HG02943 (cell line): ENCODE results near the gene ADAM30.

Experiments used
- ATAC-seq: cut with Tn5 transposase; IDR thresholded peaks from one replicate; pipeline ENCODE4 v1.9.1; 2021; ENCODE audit warnings: mild to moderate bottlenecking, low read depth, moderate library complexity; ENCODE audit not compliant: unreplicated experiment

The ADAM30 gene

DNA sequence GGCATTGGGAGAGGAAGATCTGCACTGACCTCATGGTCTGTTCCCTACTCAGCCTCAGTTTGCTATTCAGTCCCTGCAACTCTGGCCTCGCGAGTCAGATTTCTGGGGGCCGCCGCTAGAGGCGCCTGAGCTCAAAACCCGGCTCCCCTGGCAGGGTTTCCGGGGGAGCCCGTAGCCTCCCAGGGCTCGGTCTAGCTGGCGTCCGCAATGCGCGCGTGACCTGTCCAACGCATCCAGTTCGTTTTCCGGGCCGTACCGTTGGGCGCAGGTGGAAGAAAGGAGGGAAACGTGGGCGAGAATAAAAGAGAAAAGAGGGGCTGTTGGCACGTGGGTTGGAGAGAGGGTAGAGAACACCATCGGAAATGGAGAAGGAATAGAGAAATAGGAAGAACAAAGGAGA, at the start of gene ADAM30:
TSS of gene ADAM30 (minus strand) at position 213 of the 400 bp plus-strand sequence. CDS start at position 34, 179 bp downstream.
- no peak for ATAC-seq

DNA sequence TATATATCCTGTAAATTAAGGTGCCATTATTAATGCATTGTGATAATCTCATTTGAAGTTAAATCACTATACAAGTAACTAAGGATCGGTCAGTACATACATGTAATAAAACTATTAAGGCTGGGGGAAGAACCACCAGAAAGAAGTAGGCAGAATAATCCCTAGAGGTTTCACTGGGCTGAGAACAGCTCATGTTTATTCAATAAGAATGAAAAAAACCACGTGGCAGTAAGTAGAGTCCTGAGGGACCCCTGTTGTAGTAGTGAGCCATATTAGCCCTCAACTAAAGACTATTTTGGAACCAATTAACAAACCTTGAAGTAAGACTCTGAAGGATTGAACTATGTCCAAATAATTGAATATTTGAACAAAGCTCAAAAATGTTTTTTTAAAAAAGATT, 46.9 kb upstream of the ADAM30 start:
- ATAC-seq = no peak

DNA sequence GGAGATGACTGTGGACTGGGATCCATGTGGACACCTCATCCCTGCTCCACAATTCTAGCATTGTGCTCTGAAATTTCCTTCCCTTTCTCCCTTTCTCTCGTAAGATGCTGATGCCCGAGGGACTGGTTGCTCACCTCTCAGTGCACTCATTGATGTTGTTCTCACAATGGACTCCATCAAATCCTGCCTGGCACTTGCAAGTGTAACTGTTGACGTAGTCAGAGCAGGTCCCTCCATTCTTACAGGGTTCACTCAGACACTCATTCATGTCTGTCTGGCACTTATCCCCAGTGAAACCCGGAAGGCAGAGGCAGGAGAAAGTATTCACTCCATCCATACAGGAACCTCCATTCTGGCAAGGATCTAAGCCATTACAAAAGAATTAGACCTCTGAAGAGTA, 45.1 kb upstream of the ADAM30 start:
- no peak for ATAC-seq

- no peak for ATAC-seq
Measured at GRCh38 chr1:119940697-119941096, 44.4 kb upstream of the ADAM30 start.

GRCh38 chr1:119937198-119937597, 40.9 kb upstream of the ADAM30 start:
- ATAC-seq = no peak

GRCh38 chr1:119935915-119936314, 39.6 kb upstream of the ADAM30 start:
- no peak for ATAC-seq

DNA sequence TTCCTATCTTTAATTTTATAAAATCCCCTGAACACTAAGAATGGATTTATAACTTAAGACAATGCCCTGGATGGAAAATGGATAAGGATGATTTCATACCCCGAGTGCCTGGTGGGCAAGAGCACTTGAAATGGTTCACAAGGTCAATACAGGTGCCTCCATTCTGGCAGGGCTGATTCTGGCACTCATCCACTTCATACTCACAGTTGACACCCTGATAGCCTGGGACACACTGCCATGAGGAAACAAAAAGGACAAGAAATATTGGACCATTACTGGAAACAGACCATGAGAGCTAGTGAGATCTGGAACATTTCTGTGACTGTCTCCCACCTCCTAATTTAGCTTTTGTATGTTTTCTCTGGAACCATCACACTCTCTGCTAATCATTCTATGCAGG, 39.1 kb upstream of the ADAM30 start:
- ATAC-seq = no peak

DNA sequence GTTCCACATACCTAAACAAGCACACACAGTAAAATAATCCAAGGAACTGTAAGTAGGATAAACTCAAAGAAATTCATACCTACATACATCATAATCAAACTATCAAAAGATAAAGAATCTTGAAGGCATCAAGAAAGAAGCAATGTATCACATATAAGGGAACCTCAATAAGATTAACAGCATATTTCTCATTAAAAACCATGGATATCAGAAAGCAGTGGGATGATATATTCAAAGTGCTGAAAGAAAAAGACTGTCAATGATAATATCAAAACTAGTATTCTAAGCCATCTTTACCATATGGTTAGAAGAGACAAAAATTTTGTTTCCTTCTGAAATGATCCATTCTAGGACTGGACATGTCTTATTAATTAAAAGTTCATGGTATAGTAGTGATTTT, 37.1 kb upstream of the ADAM30 start:
- ATAC-seq = no peak

GRCh38 chr1:119929643-119930315, 33.5 kb upstream of the ADAM30 start:
- no peak for ATAC-seq

DNA sequence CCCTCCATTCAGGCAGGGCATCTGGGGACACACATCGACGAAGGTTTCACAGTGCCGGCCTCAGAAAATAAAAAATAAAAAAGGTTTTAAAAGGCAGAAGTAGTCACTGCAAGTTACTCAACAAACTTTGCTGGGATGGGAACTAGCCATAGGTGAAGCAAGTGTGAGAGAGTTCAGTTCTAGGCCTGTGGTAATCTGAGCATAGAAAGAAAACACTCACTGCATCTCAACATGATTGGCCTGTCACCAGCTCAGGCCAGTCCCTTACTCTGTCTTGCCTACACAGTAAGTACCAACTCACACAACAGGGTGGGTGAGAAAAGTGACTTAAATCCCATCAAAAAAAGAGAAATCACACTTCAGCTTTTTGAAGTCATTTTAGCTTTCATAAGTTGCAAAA, 30.2 kb upstream of the ADAM30 start:
- no peak for ATAC-seq

DNA sequence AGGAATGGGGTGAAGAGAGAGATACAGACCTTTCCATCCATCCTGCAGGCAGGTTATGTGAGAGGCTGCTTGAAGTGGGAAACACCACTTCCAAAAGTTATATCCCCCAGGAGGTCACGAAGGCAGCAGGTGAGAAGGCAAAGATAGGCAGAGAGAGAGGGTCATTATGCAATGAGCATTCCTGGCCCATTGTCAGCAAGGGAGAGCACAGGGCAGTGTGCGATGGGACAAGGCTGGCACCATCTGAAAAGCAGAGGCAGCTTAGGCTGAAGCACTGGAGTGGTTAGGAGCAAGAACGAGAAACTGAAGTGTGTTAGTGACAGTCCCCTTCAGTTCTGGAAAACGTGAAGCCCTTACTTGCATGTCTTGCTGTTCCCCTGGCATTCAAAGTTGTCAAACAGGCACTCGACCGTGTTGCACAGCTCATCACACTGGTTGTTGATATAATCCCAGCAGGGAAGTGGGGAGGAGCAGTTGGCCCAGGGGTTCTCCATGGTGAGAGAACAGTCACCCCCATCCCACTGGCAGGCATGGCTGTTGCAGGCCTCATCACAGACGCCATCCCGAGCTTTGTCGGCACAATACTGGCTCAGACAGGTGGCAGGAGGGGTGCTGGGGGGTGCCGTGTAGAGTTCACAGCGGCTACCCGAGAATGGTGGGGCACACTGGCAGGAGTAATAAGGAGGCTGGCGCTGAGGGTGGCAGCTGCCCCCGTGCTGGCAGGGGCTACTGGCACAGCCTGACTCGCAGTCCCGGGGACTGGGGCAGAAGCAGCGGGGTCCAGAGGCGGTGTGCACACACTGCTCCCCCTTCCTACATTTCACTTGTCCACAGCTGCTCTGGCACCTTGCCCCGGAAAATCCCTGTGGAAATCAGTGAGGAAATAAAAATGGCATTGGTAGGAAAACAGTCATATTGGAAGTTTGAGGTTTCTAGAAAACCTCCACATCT, 28.9 kb upstream of the ADAM30 start:
- no peak for ATAC-seq

DNA sequence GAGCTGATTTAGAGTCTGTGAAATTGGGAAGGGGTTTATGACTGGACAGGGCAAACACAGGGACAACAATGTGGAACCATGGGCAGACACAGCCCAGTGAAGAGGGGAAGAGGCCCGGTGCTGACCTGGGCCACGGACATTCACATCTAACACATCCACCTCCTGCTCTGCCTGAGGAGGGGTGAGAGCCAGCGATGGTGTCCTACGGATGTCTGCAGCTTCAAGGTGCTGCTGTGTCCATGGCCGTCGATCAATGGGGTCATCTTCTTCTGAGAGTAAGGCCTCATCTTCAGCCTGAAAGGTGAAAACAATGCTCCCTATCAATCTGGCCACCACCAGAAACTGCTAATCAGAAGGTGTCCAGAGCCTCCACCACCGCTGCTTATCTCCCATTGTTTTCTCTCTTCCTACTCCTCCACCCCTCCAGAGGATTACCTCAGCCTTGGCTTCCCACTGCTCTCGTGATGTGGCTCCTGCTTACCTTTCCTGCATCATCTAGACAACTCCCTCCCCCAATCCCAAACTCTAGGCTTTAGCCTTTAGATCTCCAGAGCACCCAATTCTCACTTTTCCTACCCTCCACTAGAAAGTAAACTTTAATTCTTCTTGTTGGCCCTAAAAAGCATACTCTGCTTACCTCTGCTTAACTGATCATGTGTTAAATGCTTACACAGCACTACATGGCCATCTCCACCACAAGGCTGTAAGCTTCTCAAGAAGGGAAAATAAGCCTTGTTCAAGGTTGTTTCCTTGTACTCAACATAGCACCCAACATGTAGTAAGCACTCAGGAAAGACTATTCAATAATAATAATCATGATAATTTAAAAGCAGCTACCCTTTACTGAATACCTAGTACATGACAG, 24.0 kb upstream of the ADAM30 start:
- ATAC-seq = no peak

DNA sequence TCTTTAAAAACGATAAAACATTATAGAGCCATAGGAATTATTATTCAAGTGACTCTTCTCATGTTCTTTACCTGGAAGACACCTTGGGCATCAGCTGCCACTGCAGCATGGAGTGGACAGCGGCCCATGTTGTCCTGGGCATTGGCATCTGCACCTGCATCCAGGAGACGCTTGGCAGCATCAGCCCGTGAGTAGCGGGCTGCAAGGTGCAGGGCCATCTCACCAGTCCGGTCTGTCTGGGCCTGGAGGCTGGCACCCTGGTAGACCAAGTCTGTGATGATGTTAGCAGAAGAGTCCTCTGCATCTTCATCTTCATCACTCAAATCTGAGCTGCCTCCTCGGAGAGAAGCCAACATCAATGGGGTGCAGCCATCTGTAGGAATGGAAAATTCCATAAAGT, 22.9 kb upstream of the ADAM30 start:
- no peak for ATAC-seq

- no peak for ATAC-seq
Measured at GRCh38 chr1:119918301-119918700, 22.0 kb upstream of the ADAM30 start.

- no peak for ATAC-seq
Measured at GRCh38 chr1:119917304-119918055, 21.2 kb upstream of the ADAM30 start.

DNA sequence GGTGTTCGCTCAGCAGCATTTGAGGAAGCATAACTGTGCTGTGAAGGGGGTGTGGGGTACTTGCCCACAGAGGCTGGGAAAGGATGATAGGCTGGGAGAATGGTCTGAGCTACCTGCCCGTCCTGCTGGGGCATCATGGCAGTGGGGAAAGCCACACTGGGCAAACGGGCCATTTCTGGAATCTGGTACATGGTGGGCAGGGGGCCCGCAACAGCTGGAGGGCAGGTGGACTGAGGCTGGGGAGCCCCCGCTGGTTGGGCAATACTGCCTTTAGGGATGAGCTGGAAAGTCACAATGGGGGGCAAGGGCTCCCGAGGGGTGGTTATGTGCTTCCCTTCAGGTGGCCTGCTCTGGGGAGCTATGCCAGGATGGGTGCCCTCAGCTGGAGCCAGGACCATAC, 19.2 kb upstream of the ADAM30 start:
- no peak for ATAC-seq

GRCh38 chr1:119914071-119914470, 17.8 kb upstream of the ADAM30 start:
- ATAC-seq = no peak

- ATAC-seq = no peak
Measured at GRCh38 chr1:119912963-119913362, 16.6 kb upstream of the ADAM30 start.

GRCh38 chr1:119911775-119912174, 15.5 kb upstream of the ADAM30 start:
- no peak for ATAC-seq

- ATAC-seq = no peak
Measured at GRCh38 chr1:119910618-119911017, 14.3 kb upstream of the ADAM30 start.
